SHP77 (cell line): ENCODE data around the gene HMCES.

ENCODE experiments used
- DNase-seq, 2 experiments: peaks; one replicate each; lab custom pipeline; 2025; lab: John Stamatoyannopoulos, UW

Gene HMCES

GRCh38 chr3:129304962-129305222 is 26.2 kb downstream of the HMCES start:
- DNase-seq, result no peak

GRCh38 chr3:129305592-129306091 is 27.0 kb downstream of the HMCES start:
- peak; percentile 79 to 87 for DNase-seq

- no peak for DNase-seq
Measured at GRCh38 chr3:129308636-129309035, 30.0 kb downstream of the HMCES start.

DNA sequence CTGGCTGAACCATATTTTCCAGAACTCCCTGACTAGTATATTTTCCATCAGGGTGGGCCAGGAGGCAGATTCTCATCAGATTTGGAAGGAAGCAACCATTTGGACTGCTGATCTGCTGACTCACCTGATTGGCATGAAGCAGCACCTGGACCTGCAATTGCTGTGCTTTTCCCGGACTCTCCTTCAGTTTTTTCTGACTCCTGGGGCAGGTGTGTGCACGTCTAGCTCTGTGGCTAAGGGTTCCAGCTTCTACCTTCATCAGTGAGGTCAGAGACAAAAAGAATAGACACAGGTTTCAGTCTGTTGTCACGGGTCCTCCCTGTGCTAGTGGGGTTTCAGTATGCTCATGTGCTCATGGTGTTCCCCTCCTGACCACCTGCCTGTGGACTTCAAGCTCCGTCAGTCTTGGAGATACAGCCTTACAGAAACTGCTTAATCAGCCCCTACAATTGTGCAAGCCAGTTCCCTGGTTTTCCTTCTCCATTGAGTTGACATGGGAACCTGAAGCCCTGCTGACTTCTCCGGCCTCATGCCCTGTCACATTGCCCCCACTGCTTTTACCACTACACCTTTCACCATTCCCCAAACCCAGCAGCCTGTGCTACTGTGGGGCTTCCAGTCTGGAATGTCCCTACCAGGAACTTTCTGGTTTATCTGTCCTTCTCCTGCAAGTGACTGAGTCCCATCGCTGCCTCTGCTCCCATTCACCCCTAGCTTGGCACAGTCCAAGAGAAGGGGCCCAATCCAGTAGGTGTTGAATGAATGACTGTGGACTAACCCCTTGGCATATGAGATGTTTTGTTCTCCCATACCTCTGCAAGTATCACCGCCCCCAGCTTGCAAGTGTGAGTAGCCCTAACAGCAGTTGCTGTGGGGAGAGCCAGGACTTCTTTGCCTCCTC is 31.7 kb downstream of the HMCES start:
- no peak for DNase-seq

- no peak for DNase-seq
Measured at GRCh38 chr3:129311054-129311902, 32.6 kb downstream of the HMCES start.

DNA sequence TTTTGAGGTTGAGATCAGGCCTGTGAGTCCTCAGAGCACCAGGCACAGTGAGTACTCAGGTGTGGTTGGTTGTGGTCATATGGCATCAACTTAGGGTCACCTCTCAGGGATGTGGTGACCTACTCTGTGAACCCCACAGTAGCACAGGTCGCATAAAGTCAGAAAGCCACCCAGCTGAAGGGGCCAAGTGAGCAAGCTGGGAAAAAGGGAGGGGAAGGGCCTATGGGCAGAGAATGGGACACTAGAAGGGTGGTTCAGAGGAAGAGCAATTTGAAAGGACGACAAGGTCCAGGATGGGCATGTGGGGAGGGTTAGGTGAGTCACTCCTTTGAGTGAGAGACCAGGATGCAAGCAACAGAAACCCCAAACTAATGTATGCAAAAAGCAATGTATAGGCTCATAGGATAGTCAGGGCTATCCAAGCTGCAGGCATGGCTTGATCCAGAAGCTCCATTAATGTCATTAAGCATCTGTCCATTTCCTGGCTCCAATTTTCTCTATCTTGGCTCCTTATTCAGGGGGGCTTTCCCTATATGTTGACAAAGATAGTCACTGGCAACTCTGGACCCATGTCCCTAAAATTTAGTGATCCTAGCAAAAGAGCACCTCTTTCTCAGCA is 33.5 kb downstream of the HMCES start:
- no peak for DNase-seq

GRCh38 chr3:129312671-129313414 is 34.2 kb downstream of the HMCES start:
- DNase-seq, result no peak

- DNase-seq, result no peak
Measured at GRCh38 chr3:129313415-129313664, 34.7 kb downstream of the HMCES start.

- no peak for DNase-seq
Measured at GRCh38 chr3:129313665-129314385, 35.2 kb downstream of the HMCES start.

- peak; percentile 91 to 96 for DNase-seq
Measured at GRCh38 chr3:129314386-129315222, 35.9 kb downstream of the HMCES start.

GRCh38 chr3:129315223-129315997 is 36.7 kb downstream of the HMCES start:
- no peak for DNase-seq

DNA sequence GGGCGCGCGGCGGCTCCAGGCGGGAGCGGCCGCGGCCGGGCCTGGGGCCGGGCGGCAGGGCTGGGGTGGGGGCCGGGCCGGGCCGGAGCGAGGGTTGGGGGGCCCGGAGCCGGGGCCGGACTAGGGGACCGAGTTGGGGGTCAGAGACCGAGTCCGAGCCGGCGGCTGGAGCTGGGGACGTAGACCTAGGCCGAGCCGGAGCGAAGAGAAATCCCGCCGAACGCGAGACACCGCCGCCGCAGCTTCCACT is 37.3 kb downstream of the HMCES start:
- DNase-seq, result no peak

- DNase-seq, result peak; percentile 56 to 62
Measured at GRCh38 chr3:129316248-129317013, 37.8 kb downstream of the HMCES start.

DNA sequence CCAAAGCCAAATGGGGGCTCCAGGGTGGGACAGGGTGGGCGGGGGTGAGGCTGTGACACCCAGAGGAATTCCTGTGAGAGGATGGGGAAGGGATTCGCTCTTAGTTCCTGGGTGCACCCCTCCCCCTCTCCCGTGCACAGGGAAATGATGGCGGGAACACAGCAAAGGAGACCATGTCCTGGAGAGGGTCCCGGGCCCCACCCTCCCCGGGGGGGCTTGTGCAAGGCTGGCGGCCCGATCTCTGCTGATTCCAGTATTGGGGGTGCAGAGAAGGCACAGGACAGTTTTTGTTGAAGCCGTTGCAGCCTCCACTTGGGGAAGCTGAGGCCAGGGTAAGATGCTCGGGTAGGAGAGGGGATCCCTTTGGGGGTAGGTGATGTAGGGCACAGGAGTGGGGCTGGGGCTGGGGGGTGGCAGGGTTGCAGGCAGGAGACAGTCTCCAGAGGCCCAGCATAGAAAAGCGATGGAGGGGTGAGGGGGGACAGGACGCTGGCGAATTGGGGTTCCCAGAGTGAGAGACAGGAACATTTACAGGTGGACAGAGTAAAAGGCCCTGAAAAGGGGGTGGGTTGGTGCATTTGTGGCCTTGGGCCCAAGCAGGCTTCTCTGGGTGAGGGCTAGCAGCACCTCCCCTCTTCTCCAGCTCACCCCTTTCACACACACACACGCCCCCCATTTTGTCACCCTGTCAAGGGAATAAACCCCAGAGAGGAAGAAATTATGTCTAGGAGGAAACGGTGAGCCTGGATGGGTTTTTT is 38.5 kb downstream of the HMCES start:
- no peak for DNase-seq

GRCh38 chr3:129317848-129318247 is 39.2 kb downstream of the HMCES start:
- DNase-seq, result no peak

DNA sequence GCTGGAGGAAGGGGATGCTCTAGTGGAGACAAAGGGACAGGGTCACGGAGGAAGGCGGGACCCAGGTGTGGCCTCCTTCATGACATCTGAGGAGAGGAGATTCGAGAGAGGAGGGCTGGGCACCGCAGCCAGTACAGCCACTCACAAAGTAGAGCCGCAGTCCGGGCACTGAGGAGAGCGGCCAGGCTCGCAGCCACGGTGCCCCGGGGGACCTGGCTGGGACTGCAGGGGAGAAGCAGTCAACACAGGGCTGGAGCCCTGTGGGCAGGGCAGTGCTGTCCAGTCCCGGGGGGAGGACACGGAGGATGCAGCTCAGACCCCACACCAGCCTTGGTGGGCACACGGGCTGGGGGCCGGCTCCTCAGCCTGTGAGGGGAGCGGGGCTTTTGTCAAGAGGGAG is 40.3 kb downstream of the HMCES start:
- DNase-seq, result no peak

DNA sequence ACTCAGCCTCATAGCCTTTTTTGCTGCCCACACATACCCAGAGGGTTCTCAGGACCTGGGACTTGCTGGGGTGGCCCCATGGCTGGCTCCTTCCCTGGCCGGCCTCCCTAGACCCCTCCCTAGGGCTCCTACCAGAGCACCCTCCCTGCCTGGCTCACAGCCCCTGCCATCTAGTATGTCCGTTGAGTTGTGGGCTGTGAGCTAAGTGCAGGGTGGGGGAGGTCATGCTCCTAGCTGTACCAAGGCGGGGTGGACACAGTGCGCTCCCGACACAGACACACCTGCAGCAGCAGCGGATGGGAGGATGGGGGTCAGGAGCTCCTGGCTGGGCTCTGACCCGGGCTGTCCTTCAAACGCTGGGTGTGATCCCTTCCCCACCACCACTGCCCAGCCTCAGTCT is 41.6 kb downstream of the HMCES start:
- no peak for DNase-seq

GRCh38 chr3:129320825-129321487 is 42.3 kb downstream of the HMCES start:
- DNase-seq, result no peak
